NCI-H1694 (cell line): ENCODE data around the gene ATN1.

ENCODE experiments used
- DNase-seq: peaks from one replicate; lab custom pipeline; 2025; lab: John Stamatoyannopoulos, UW

ATN1 gene

GRCh38 chr12:6944381-6945186 lies 16.8 kb downstream of the ATN1 start:
- peak; percentile 95 for DNase-seq

GRCh38 chr12:6945613-6946012 lies 17.9 kb downstream of the ATN1 start:
- DNase-seq: no peak

GRCh38 chr12:6946033-6946919 lies 18.5 kb downstream of the ATN1 start:
- no peak for DNase-seq

- DNase-seq: no peak
These were observed 19.2 kb downstream of the ATN1 start for GRCh38 chr12:6946920-6947374.

GRCh38 chr12:6947615-6948014 lies 19.9 kb downstream of the ATN1 start:
- DNase-seq: no peak

GRCh38 chr12:6948873-6949594 lies 21.3 kb downstream of the ATN1 start:
- no peak for DNase-seq

GRCh38 chr12:6950401-6950801 lies 22.6 kb downstream of the ATN1 start:
- DNase-seq: no peak

- no peak for DNase-seq
These were observed 23.2 kb downstream of the ATN1 start, which contains the start of gene PTPN6 for GRCh38 chr12:6950811-6951540. Gene PTPN6, plus strand, starts transcription at chr12:6951356. Its CDS starts 157 bp downstream, at chr12:6951513.

- no peak for DNase-seq
These were observed 23.9 kb downstream of the ATN1 start for GRCh38 chr12:6951551-6952120.

GRCh38 chr12:6952121-6952862 lies 24.5 kb downstream of the ATN1 start:
- no peak for DNase-seq

GRCh38 chr12:6952863-6953441 lies 25.2 kb downstream of the ATN1 start:
- no peak for DNase-seq

- no peak for DNase-seq
These were observed 25.9 kb downstream of the ATN1 start for GRCh38 chr12:6953442-6954315.

GRCh38 chr12:6954316-6955107 lies 26.8 kb downstream of the ATN1 start:
- no peak for DNase-seq

GRCh38 chr12:6955108-6956020 lies 27.6 kb downstream of the ATN1 start:
- no peak for DNase-seq

- DNase-seq: no peak
These were observed 28.4 kb downstream of the ATN1 start for GRCh38 chr12:6956021-6956727.

- DNase-seq: no peak
These were observed 29.5 kb downstream of the ATN1 start for GRCh38 chr12:6957151-6957701.
